Liver (tissue), 9 donors: ENCODE results near the gene BORCS5. TPM values are rescaled to one million over a fixed set of nuclear protein-coding genes. Genes with fewer than 3 reads are reported as not detected.
"Not testable (repeated sequence)": the region's sequence is repeated elsewhere in the genome, so short reads cannot be mapped to it uniquely, and the experiment has no call there.

Experiments
- DNase-seq: peaks from one replicate; pipeline ENCODE4 v3.0.0-alpha.2; 2017; ENCODE audit warnings: low spot score
- H3K27ac ChIP-seq, 2 donors: one replicate each; pipeline ENCODE4 v1.7.0; 2013; ENCODE audit warnings: inconsistent platforms in 2 of 2, low read length in 2 of 2, control low read depth in 1 of 2, low read depth in 1 of 2, mild to moderate bottlenecking in 1 of 2
- H3K27me3 ChIP-seq, 4 donors: one replicate each; pipeline versions ENCODE4 v1.6.1 to v1.7.0; 2013; ENCODE audit warnings: low read length in 3 of 4, inconsistent platforms in 1 of 4, mild to moderate bottlenecking in 1 of 4, moderate library complexity in 1 of 4; ENCODE audit not compliant: control insufficient read depth in 4 of 4, insufficient read depth in 4 of 4
- H3K36me3 ChIP-seq, 4 donors: one replicate each; pipeline versions ENCODE4 v1.6.1 to v1.7.0; 2013; ENCODE audit warnings: low read length in 3 of 4, mild to moderate bottlenecking in 3 of 4, low read depth in 1 of 4, moderate library complexity in 1 of 4; ENCODE audit not compliant: control insufficient read depth in 4 of 4, insufficient read depth in 3 of 4
- H3K4me1 ChIP-seq, 4 donors: one replicate each; pipeline versions ENCODE4 v1.6.1 to v1.7.0; 2013; ENCODE audit warnings: low read length in 3 of 4, mild to moderate bottlenecking in 3 of 4, moderate library complexity in 1 of 4; ENCODE audit not compliant: control insufficient read depth in 4 of 4, insufficient read depth in 4 of 4
- H3K4me3 ChIP-seq, 3 donors: one replicate each; pipeline versions ENCODE4 v1.6.1 to v1.7.0; 2013; ENCODE audit warnings: low read length in 3 of 3, control low read depth in 1 of 3, low read depth in 1 of 3, mild to moderate bottlenecking in 1 of 3
- H3K9ac ChIP-seq, 2 donors: one replicate each; pipeline ENCODE4 v1.7.0; 2013; ENCODE audit warnings: low read length in 2 of 2, mild to moderate bottlenecking in 2 of 2, moderate library complexity in 2 of 2, control low read depth in 1 of 2, low read depth in 1 of 2
- H3K9me3 ChIP-seq, 4 donors: one replicate each; pipeline versions ENCODE4 v1.6.1 to v1.7.0; 2013; ENCODE audit warnings: low read length in 3 of 4; ENCODE audit not compliant: control insufficient read depth in 4 of 4
- ATF3 ChIP-seq: IDR thresholded peaks from 2 replicates; pipeline ENCODE4 v1.6.1; 2016; ENCODE audit warnings: antibody characterized with exemption
- FOXA1 ChIP-seq: IDR thresholded peaks from 2 replicates; pipeline ENCODE4 v1.6.1; 2016; ENCODE audit warnings: antibody characterized with exemption
- FOXA2 ChIP-seq: IDR thresholded peaks from 2 replicates; pipeline ENCODE4 v1.6.1; 2016; ENCODE audit warnings: antibody characterized with exemption
- GABPA ChIP-seq, 2 donors: IDR thresholded peaks in 1 of 2; conservative IDR thresholded peaks in 1 of 2; 2 replicates each; pipeline ENCODE4 v1.6.1; 2016; ENCODE audit warnings: antibody characterized with exemption in 2 of 2, mild to moderate bottlenecking in 1 of 2, moderate library complexity in 1 of 2
- HNF4A ChIP-seq, 2 donors: conservative IDR thresholded peaks; 2 replicates each; pipeline ENCODE4 v1.6.1; 2016; ENCODE audit warnings: antibody characterized with exemption in 2 of 2, mild to moderate bottlenecking in 2 of 2
- HNF4G ChIP-seq: IDR thresholded peaks from 2 replicates; pipeline ENCODE4 v1.6.1; 2016; ENCODE audit warnings: antibody characterized with exemption
- MAX ChIP-seq: IDR thresholded peaks from 2 replicates; pipeline ENCODE4 v1.6.1; 2016; ENCODE audit warnings: antibody characterized with exemption
- NR2F2 ChIP-seq: IDR thresholded peaks from 2 replicates; pipeline ENCODE4 v1.6.1; 2016; ENCODE audit warnings: antibody characterized with exemption
- RAD21 ChIP-seq, 2 donors: IDR thresholded peaks; 2 replicates each; pipeline ENCODE4 v1.6.1; 2016; ENCODE audit warnings: antibody characterized with exemption in 2 of 2, mild to moderate bottlenecking in 2 of 2
- RXRA ChIP-seq, 2 donors: IDR thresholded peaks; 2 replicates each; pipeline ENCODE4 v1.6.1; 2017 to 2018; ENCODE audit warnings: antibody characterized with exemption in 2 of 2, mild to moderate bottlenecking in 1 of 2
- SP1 ChIP-seq: IDR thresholded peaks from 2 replicates; pipeline ENCODE4 v1.6.1; 2018; ENCODE audit warnings: antibody characterized with exemption, mild to moderate bottlenecking
- TAF1 ChIP-seq: conservative IDR thresholded peaks from 2 replicates; pipeline ENCODE4 v1.6.1; 2016; ENCODE audit warnings: antibody characterized with exemption, mild to moderate bottlenecking
- YY1 ChIP-seq: IDR thresholded peaks from 2 replicates; pipeline ENCODE4 v1.6.1; 2016; ENCODE audit warnings: antibody characterized with exemption, mild to moderate bottlenecking
- ZBTB33 ChIP-seq: IDR thresholded peaks from 2 replicates; pipeline ENCODE4 v1.6.1; 2016; ENCODE audit warnings: antibody characterized with exemption
- WGBS: extraction: QIAGEN DNeasy Blood & Tissue Kit; methylation state at CpG from one replicate; pipeline ENCODE4 v1.1.7; 2013; 5-methylcytosine and 5-hydroxymethylcytosine counted together
- polyA plus RNA-seq, 2 donors: library from polyadenylated mRNA; stranded (reverse) in 1 of 2; unstranded in 1 of 2; fragments of 200-250 nt in 1 of 2; fragments of >200 nt in 1 of 2; fragmentation: Nextera tagmentation in 1 of 2; extraction: Ambion mirVana in 1 of 2; gene quantifications; one replicate each; pipeline versions ENCODE4 v1.2.1 to v1.2.3, GENCODE V29; 2013 to 2015
- total RNA-seq, 2 donors: library from RNA; depleted of rRNA; stranded (reverse); fragments of >200 nt; gene quantifications; one replicate each; pipeline ENCODE4 v1.2.3, GENCODE V29; 2014
- donor health status: healthy.
- donor health status: healthy.
- donor health status: healthy.
- donor health status: healthy.
- donor health status: healthy.

Gene BORCS5
- total and polyA plus RNA-seq, 4 donors = 4.5 to 11.4 (median 8.1) TPM

- Histone ChIP-seq H3K4me3 (no peak overlapping the region), H3K9me3 (no peaks in the 10 kb centered on the region), H3K4me1 (no peaks in the 10 kb centered on the region), H3K9ac (no peak overlapping the region), H3K27ac (peak overlapping the region in 1 of 2 donors; percentile 34), H3K36me3 (peaks cover 0 to 7% (median 3%) of the 10 kb centered on the region in 4 donors), H3K27me3 (no peaks in the 10 kb centered on the region)
- DNase-seq = no peak
- TF ChIP-seq FOXA2 (no peak), HNF4A (conservative IDR thresholded peaks at IDR 0.05) (no peak), YY1 (no peak), GABPA (IDR thresholded peaks at IDR 0.05 in 1 of 2, conservative IDR thresholded peaks at IDR 0.05 in 1 of 2) (no peak), ATF3 (no peak), ZBTB33 (no peak), NR2F2 (no peak), FOXA1 (no peak), RAD21 (IDR thresholded peaks at IDR 0.05) (no peak), HNF4G (no peak), RXRA (IDR thresholded peaks at IDR 0.05) (no peak), TAF1 (no peak)
- WGBS = 76% methylated on average over 7 of the region's 7 CpGs
Measured at GRCh38 chr12:12470751-12471306, 114.0 kb downstream of the BORCS5 start.

- H3K4me3 ChIP-seq, DNase-seq, H3K27me3 ChIP-seq, H3K9me3 ChIP-seq, H3K4me1 ChIP-seq, H3K27ac ChIP-seq, H3K9ac ChIP-seq: not testable (repeated sequence)
- WGBS = 88% methylated on average over 37 of the region's 37 CpGs
- peaks cover 3 to 20% (median 12%) of the 10 kb centered on the region in 4 donors for H3K36me3 ChIP-seq
Measured at GRCh38 chr12:12471982-12472961, 115.4 kb downstream of the BORCS5 start.

GRCh38 chr12:12473223-12473622, 116.3 kb downstream of the BORCS5 start:
- Histone ChIP-seq H3K36me3 (peaks cover 7 to 29% (median 16%) of the 10 kb centered on the region in 4 donors), H3K4me3 (no peak overlapping the region), H3K27me3 (no peaks in the 10 kb centered on the region), H3K9ac (no peak overlapping the region), H3K9me3 (no peaks in the 10 kb centered on the region), H3K4me1 (no peaks in the 10 kb centered on the region), H3K27ac (no peak overlapping the region)
- no peak for DNase-seq
- 96% methylated on average over 4 of the region's 4 CpGs for WGBS
- TF ChIP-seq ZBTB33 (no peak), SP1 (no peak), YY1 (no peak), MAX (no peak), HNF4G (no peak), HNF4A (conservative IDR thresholded peaks at IDR 0.05) (no peak)
